Measurements from ENCODE around the gene ADAMTSL5.

Gene ADAMTSL5

GRCh38 chr19:1475751-1476437 is 36.9 kb downstream of the ADAMTSL5 start:
- Histone ChIP-seq H2BK15ac (replicated peaks; ENCODE audit: low read depth) (no peak overlapping the region), H3K56ac (ENCODE audit: low read length) (no peak overlapping the region), H3K27me3 (ENCODE audit: insufficient read depth, low read length, poor library complexity) (no peaks in the 10 kb centered on the region), H3K4me3 (ENCODE audit: low read length) (no peak overlapping the region), H3K4me1 (ENCODE audit: control insufficient read depth, low read depth, low read length) (no peaks in the 10 kb centered on the region), H3K36me3 (ENCODE audit: control insufficient read depth, insufficient read depth, low read length) (no peaks in the 10 kb centered on the region), H3K23ac (ENCODE audit: low read length) (no peak overlapping the region), H2BK120ac (ENCODE audit: low read depth, low read length) (no peak overlapping the region), H3K79me1 (ENCODE audit: low read length) (peaks cover 6% of the 10 kb centered on the region), H4K8ac (ENCODE audit: low read depth, low read length) (no peak overlapping the region), H3K4me2 (ENCODE audit: low read length) (no peak overlapping the region), H4K5ac (ENCODE audit: low read length) (no peak overlapping the region), H3K79me2 (ENCODE audit: control insufficient read depth, insufficient read depth, low read length) (peaks cover 2% of the 10 kb centered on the region), H3K27ac (ENCODE audit: low read depth, low read length) (no peak overlapping the region), H2BK5ac (ENCODE audit: low read length) (no peak overlapping the region), H3K18ac (ENCODE audit: low read length) (no peak overlapping the region), H2AK5ac (ENCODE audit: low read length) (no peak overlapping the region), H3K4ac (ENCODE audit: low read depth, low read length) (no peak overlapping the region), H3K9ac (ENCODE audit: low read length) (no peak overlapping the region)
- no CpG with 5 or more reads among the region's 31 CpGs for WGBS (ENCODE audit: extremely low coverage, insufficient coverage, low lambda C conversion rate)
- no peak for DNase-seq

GRCh38 chr19:1474765-1475351 is 38.0 kb downstream of the ADAMTSL5 start:
- no peak overlapping the region for H4K5ac ChIP-seq (ENCODE audit: low read length)
- H2BK15ac ChIP-seq (replicated peaks; ENCODE audit: low read depth), result no peak overlapping the region
- no peak overlapping the region for H2BK5ac ChIP-seq (ENCODE audit: low read length)
- H2BK120ac ChIP-seq (ENCODE audit: low read depth, low read length), result no peak overlapping the region
- no peak overlapping the region for H3K4me2 ChIP-seq (ENCODE audit: low read length)
- DNase-seq, result no peak
- peaks cover 6% of the 10 kb centered on the region for H3K79me1 ChIP-seq (ENCODE audit: low read length)
- H3K18ac ChIP-seq (ENCODE audit: low read length), result no peak overlapping the region
- H3K4me3 ChIP-seq (ENCODE audit: low read length), result no peak overlapping the region
- peaks cover 2% of the 10 kb centered on the region for H3K79me2 ChIP-seq (ENCODE audit: control insufficient read depth, insufficient read depth, low read length)
- no peak overlapping the region for H3K27ac ChIP-seq (ENCODE audit: low read depth, low read length)
- no peak overlapping the region for H3K23ac ChIP-seq (ENCODE audit: low read length)
- no peak overlapping the region for H4K8ac ChIP-seq (ENCODE audit: low read depth, low read length)
- H3K9ac ChIP-seq (ENCODE audit: low read length), result no peak overlapping the region
- no peak overlapping the region for H3K56ac ChIP-seq (ENCODE audit: low read length)
- no peak overlapping the region for H3K4ac ChIP-seq (ENCODE audit: low read depth, low read length)
- H3K4me1 ChIP-seq (ENCODE audit: control insufficient read depth, low read depth, low read length), result peaks cover 3% of the 10 kb centered on the region
- peaks cover 3% of the 10 kb centered on the region for H3K27me3 ChIP-seq (ENCODE audit: insufficient read depth, low read length, poor library complexity)
- no peaks in the 10 kb centered on the region for H3K36me3 ChIP-seq (ENCODE audit: control insufficient read depth, insufficient read depth, low read length)
- WGBS (ENCODE audit: extremely low coverage, insufficient coverage, low lambda C conversion rate), result no CpG with 5 or more reads among the region's 26 CpGs
- no peak overlapping the region for H2AK5ac ChIP-seq (ENCODE audit: low read length)

DNA sequence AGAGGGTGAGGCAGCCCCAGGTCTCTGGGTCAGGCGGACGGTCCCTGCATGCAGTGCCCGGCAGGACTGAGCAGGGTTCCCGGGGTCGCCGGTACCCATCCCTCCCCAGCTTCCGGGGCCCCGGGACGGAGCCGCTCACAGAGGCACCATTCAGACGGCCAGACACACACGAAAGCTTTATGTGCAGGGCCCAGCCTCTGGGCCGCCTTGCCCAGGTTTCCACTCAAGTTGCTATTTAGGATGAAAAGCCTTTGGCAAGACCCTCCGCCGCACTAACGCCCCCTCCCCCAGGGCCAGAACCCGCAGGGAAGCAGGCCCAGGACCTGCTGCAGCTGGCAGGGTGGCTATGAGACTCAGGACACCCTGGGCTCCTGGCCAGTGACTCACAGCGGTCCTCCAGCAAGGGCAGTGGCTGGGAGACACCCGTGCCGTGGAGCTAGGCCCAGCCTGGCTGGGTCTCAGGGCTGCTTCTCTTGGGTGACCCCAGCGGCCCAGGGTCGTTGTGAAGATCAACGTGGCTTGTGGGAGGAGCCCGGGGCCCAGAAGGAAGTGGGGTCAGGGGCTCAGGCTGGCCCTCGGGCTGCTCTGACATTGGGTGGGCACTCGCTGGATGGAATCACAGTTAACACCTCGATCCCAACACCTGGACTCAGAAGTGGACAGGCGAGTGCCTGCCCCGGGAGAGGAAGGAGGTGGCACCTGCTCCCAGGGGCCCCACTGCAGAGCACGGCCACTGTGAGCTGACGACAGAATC is 38.6 kb downstream of the ADAMTSL5 start:
- no peak for DNase-seq
- no peak overlapping the region for H2BK120ac ChIP-seq (ENCODE audit: low read depth, low read length)
- H3K56ac ChIP-seq (ENCODE audit: low read length), result no peak overlapping the region
- peaks cover 6% of the 10 kb centered on the region for H3K79me1 ChIP-seq (ENCODE audit: low read length)
- H3K27me3 ChIP-seq (ENCODE audit: insufficient read depth, low read length, poor library complexity), result peaks cover 9% of the 10 kb centered on the region
- no peak overlapping the region for H4K8ac ChIP-seq (ENCODE audit: low read depth, low read length)
- no peak overlapping the region for H3K23ac ChIP-seq (ENCODE audit: low read length)
- H3K4ac ChIP-seq (ENCODE audit: low read depth, low read length), result no peak overlapping the region
- no peak overlapping the region for H2BK5ac ChIP-seq (ENCODE audit: low read length)
- no peaks in the 10 kb centered on the region for H3K36me3 ChIP-seq (ENCODE audit: control insufficient read depth, insufficient read depth, low read length)
- no peak overlapping the region for H3K18ac ChIP-seq (ENCODE audit: low read length)
- WGBS (ENCODE audit: extremely low coverage, insufficient coverage, low lambda C conversion rate), result no CpG with 5 or more reads among the region's 31 CpGs
- no peak overlapping the region for H2AK5ac ChIP-seq (ENCODE audit: low read length)
- H3K4me2 ChIP-seq (ENCODE audit: low read length), result no peak overlapping the region
- no peak overlapping the region for H3K4me3 ChIP-seq (ENCODE audit: low read length)
- H2BK15ac ChIP-seq (replicated peaks; ENCODE audit: low read depth), result no peak overlapping the region
- H3K27ac ChIP-seq (ENCODE audit: low read depth, low read length), result no peak overlapping the region
- no peak overlapping the region for H3K9ac ChIP-seq (ENCODE audit: low read length)
- H4K5ac ChIP-seq (ENCODE audit: low read length), result no peak overlapping the region
- peaks cover 2% of the 10 kb centered on the region for H3K79me2 ChIP-seq (ENCODE audit: control insufficient read depth, insufficient read depth, low read length)
- peaks cover 3% of the 10 kb centered on the region for H3K4me1 ChIP-seq (ENCODE audit: control insufficient read depth, low read depth, low read length)

DNA sequence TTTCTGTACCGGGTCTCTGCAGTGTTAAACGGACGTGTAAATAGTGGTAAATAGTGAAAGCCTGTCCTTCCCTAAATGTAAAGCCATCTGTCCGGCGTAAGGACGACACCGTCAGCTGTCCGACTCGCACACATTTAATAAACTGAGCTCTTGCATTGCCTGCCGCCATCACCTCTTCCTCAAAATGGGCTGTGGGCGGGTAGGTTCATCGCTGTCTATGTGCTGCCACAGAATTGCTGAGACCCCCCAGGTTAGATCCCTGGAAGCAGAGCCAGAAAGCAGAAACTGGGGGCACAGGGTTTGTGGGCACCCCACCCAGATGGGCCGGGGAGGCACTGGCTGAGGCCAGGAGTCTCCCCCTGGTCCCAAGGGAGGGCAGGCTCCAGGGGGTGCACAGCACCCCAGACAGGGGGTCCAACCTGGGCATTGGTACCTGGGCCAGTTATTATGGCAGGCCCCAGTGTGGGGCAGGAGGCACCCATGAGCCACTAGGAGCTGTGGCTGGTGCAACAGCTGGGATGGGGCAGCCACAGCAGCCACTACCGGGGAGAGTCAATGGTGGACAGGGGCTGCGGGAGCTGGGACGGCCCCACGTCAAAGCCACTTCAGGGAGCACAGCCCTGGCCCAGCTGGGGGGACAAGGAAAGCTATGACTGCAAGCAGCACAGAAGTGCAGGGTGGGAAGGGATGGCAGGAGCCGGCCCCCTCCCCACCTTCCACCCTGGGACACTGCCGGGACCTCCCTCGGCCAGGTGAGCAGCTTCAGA is 39.6 kb downstream of the ADAMTSL5 start:
- Histone ChIP-seq H3K79me2 (ENCODE audit: control insufficient read depth, insufficient read depth, low read length) (no peaks in the 10 kb centered on the region), H3K4me3 (ENCODE audit: low read length) (no peak overlapping the region), H2BK15ac (replicated peaks; ENCODE audit: low read depth) (no peak overlapping the region), H3K27me3 (ENCODE audit: insufficient read depth, low read length, poor library complexity) (peaks cover 18% of the 10 kb centered on the region), H4K8ac (ENCODE audit: low read depth, low read length) (no peak overlapping the region), H2AK5ac (ENCODE audit: low read length) (no peak overlapping the region), H3K27ac (ENCODE audit: low read depth, low read length) (no peak overlapping the region), H3K18ac (ENCODE audit: low read length) (no peak overlapping the region), H3K4me2 (ENCODE audit: low read length) (no peak overlapping the region), H3K56ac (ENCODE audit: low read length) (no peak overlapping the region), H3K9ac (ENCODE audit: low read length) (no peak overlapping the region), H3K79me1 (ENCODE audit: low read length) (peaks cover 3% of the 10 kb centered on the region), H2BK120ac (ENCODE audit: low read depth, low read length) (no peak overlapping the region), H3K36me3 (ENCODE audit: control insufficient read depth, insufficient read depth, low read length) (no peaks in the 10 kb centered on the region), H2BK5ac (ENCODE audit: low read length) (no peak overlapping the region), H3K23ac (ENCODE audit: low read length) (no peak overlapping the region), H4K5ac (ENCODE audit: low read length) (no peak overlapping the region), H3K4me1 (ENCODE audit: control insufficient read depth, low read depth, low read length) (peaks cover 3% of the 10 kb centered on the region), H3K4ac (ENCODE audit: low read depth, low read length) (no peak overlapping the region)
- DNase-seq, result no peak
- no CpG with 5 or more reads among the region's 20 CpGs for WGBS (ENCODE audit: extremely low coverage, insufficient coverage, low lambda C conversion rate)

DNA sequence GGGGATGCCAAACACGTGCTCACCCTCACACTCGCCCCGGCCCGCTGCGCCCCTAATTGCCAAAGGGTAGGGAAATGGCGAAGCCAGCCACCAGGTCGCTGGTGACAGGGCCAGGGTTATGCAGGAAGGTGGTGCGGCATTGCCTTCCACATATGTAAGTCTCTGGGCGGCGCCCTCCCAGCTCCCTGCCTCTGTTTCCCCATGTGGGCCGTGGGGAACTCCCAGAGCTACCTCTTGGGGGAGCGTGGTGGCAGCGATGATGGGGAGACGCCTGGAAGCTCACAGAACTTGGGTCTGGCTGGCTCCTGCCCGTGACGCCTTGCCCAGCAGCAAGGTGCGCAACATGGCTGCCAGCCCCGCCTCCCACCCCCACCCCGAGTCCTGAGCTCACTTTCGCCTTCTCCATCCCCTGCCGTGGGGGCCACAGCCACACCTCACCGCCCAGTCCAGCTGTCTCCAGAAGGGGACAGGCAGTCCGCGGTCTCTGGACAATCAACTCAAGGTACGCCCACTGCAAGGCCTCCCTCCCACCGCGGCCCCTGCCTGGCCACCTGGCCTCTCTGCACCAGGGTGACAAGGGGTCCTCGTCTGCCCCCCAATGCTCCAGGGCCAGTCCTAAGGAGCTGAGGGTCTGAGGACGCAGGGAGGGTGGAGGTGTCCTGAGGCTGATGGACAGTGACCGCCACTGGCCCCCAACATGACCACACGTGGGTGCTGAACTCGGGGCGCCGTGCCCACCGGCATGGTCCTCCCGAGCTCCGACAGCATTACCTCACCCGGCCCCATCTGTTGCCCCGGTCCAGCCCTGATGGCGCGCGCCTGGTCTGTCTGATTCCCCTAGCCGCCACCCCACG is 40.4 kb downstream of the ADAMTSL5 start:
- Histone ChIP-seq H3K4me2 (ENCODE audit: low read length) (no peak overlapping the region), H3K4me3 (ENCODE audit: low read length) (no peak overlapping the region), H3K27ac (ENCODE audit: low read depth, low read length) (no peak overlapping the region), H2BK120ac (ENCODE audit: low read depth, low read length) (no peak overlapping the region), H2BK15ac (replicated peaks; ENCODE audit: low read depth) (no peak overlapping the region), H2AK5ac (ENCODE audit: low read length) (no peak overlapping the region), H2BK5ac (ENCODE audit: low read length) (no peak overlapping the region), H3K56ac (ENCODE audit: low read length) (no peak overlapping the region), H3K79me2 (ENCODE audit: control insufficient read depth, insufficient read depth, low read length) (no peaks in the 10 kb centered on the region), H3K4me1 (ENCODE audit: control insufficient read depth, low read depth, low read length) (peaks cover 3% of the 10 kb centered on the region), H3K36me3 (ENCODE audit: control insufficient read depth, insufficient read depth, low read length) (no peaks in the 10 kb centered on the region), H4K5ac (ENCODE audit: low read length) (no peak overlapping the region), H3K9ac (ENCODE audit: low read length) (no peak overlapping the region), H3K4ac (ENCODE audit: low read depth, low read length) (no peak overlapping the region), H3K23ac (ENCODE audit: low read length) (no peak overlapping the region), H3K79me1 (ENCODE audit: low read length) (peaks cover 3% of the 10 kb centered on the region), H4K8ac (ENCODE audit: low read depth, low read length) (no peak overlapping the region), H3K27me3 (ENCODE audit: insufficient read depth, low read length, poor library complexity) (peaks cover 26% of the 10 kb centered on the region), H3K18ac (ENCODE audit: low read length) (no peak overlapping the region)
- no peak for DNase-seq
- WGBS (ENCODE audit: extremely low coverage, insufficient coverage, low lambda C conversion rate), result no CpG with 5 or more reads among the region's 44 CpGs

All from mesendoderm (in vitro differentiated cells).